ENCODE data around the gene RSRC1.

DNA sequence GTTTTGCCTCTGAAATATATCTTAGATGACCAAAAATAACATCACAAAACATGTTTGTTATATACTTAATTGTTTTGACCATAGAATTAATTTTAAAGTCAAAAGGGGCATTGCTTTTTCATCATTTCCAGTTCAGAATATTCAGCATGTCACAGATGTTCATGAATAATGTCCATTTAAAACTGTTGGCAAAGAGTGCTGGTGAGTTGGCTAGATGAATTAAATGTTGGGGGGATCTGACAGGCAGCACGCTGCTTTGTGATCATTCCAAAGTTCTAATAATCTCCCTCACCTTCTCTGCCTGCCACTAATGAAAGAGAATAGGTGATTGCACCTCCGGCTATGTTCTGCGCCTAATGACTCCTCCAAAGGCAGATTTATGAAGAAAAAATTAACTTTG, 321.9 kb downstream of the RSRC1 start:
- TF ChIP-seq, protein P1, sequence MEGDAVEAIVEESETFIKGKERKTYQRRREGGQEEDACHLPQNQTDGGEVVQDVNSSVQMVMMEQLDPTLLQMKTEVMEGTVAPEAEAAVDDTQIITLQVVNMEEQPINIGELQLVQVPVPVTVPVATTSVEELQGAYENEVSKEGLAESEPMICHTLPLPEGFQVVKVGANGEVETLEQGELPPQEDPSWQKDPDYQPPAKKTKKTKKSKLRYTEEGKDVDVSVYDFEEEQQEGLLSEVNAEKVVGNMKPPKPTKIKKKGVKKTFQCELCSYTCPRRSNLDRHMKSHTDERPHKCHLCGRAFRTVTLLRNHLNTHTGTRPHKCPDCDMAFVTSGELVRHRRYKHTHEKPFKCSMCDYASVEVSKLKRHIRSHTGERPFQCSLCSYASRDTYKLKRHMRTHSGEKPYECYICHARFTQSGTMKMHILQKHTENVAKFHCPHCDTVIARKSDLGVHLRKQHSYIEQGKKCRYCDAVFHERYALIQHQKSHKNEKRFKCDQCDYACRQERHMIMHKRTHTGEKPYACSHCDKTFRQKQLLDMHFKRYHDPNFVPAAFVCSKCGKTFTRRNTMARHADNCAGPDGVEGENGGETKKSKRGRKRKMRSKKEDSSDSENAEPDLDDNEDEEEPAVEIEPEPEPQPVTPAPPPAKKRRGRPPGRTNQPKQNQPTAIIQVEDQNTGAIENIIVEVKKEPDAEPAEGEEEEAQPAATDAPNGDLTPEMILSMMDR (conservative IDR thresholded peaks at IDR 0.05 in 1 of 2, IDR thresholded peaks at IDR 0.05 in 1 of 2; ENCODE audit: low read depth in 1 of 2, low read length in 2 of 2): no peak
- TF ChIP-seq EZH2 (IDR thresholded peaks at IDR 0.05; ENCODE audit: low read length, missing control alignments): no peak
